Measurements from ENCODE around the gene FBN1. TPM values are rescaled to one million over a fixed set of nuclear protein-coding genes. Genes with fewer than 3 reads are reported as not detected.

The FBN1 gene
- total and polyA plus RNA-seq, 10 of the 15 experiments (the other 5 are each of a cell fraction or from before 2014, with no cell fraction given): 2.2 to 15.3 (median 7.0) TPM

DNA sequence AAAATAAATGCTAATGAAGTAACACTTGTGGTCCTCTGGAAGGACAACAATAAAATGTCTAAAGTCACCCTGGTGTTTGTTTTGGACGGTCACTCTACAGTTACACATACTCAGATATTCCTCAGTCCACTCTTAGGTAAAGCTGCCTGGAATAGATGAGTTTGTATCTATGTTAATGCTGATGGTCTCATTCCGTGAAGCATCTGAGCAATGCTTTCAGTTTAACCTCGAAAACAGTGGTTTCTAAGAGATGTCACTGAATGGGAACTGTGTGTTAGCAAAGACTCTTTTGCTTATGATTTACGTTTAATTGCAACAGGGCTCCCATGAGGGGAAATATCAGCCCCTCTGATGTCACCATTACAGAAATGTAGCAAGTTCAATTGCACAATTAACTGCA lies 49.1 kb downstream of the FBN1 start:
- in situ Hi-C loops (cut with MboI) (no loop called here), intact Hi-C loops (cut with micrococcal nuclease; ENCODE audit: unreplicated experiment) (no loop called here)

More for the DNA sequence above, 49.1 kb downstream of the FBN1 start:
- SMC1A ChIA-PET (ENCODE audit: uncharacterized antibody, unreplicated experiment): interaction anchor here (0.8 to 2.6 kb wide), 17 partner anchors 9 to 241 kb away, joined by 3 to 10 read pairs (median 4); no protein-coding TSS in a partner anchor
- 0% methylated on average over 4 of the region's 4 CpGs for WGBS (ENCODE audit: insufficient coverage, insufficient replicate concordance, low lambda C conversion rate, missing lambda C conversion rate)
- peak overlapping the region; percentile 91 for H3K4me2 ChIP-seq (ENCODE audit: control insufficient read depth, insufficient read depth)
- peak; percentile 36 for DNase-seq (ENCODE audit: low read depth, low spot score)
- H3K36me3 ChIP-seq (ENCODE audit: control insufficient read depth in 2 of 2, insufficient read depth in 2 of 2, low read length in 1 of 2): no peaks in the 10 kb centered on the region
- H3K9me3 ChIP-seq (replicated peaks; ENCODE audit: control insufficient read depth, insufficient read depth, low read length): no peaks in the 10 kb centered on the region
- RAD21 ChIA-PET (ENCODE audit: unreplicated experiment): interaction anchor here (0.7 to 2.1 kb wide), 17 partner anchors 15 to 282 kb away, joined by 3 to 9 read pairs (median 4); partner anchors contain the start of genes EID1 and FBN1
- peak overlapping the region; percentile 70 for H2AFZ ChIP-seq (ENCODE audit: control insufficient read depth, low read depth, low read length)
- CTCF ChIA-PET: interaction anchor here (0.6 to 1.5 kb wide), 5 partner anchors 9 to 237 kb away, joined by 3 to 7 read pairs (median 4); no protein-coding TSS in a partner anchor
- no peaks in the 10 kb centered on the region for H4K20me1 ChIP-seq (ENCODE audit: control insufficient read depth, insufficient read depth)
- H3K79me2 ChIP-seq (ENCODE audit: control insufficient read depth, insufficient read depth, low read length): no peaks in the 10 kb centered on the region
- peak overlapping the region; percentile 39; the same call in 1 of the 2 replicates for H3K4me3 ChIP-seq
- peaks cover 11% of the 10 kb centered on the region for H3K4me1 ChIP-seq (ENCODE audit: control insufficient read depth, insufficient read depth, low read length)
- ATAC-seq: peak; percentile 76
- peak overlapping the region; percentile 49 for H3K27ac ChIP-seq (ENCODE audit: control insufficient read depth, insufficient read depth)
- BruUV-seq (replicated peaks): no TSS peak
- TF ChIP-seq RUNX3 (IDR thresholded peaks at IDR 0.05; ENCODE audit: low read length) (no peak), SIX5 (IDR thresholded peaks at IDR 0.05; ENCODE audit: low read depth, low read length, severe bottlenecking) (no peak), TAF1 (IDR thresholded peaks at IDR 0.05; ENCODE audit: borderline replicate concordance, low read depth, low read length) (0 out of 2 replicates have a peak, but pooled peaks have one; percentile 9), MTA2 (IDR thresholded peaks at IDR 0.05; ENCODE audit: low read depth) (0 out of 2 replicates have a peak, but pooled peaks have one; percentile 5), CHD2 (IDR thresholded peaks at IDR 0.05; ENCODE audit: borderline replicate concordance, low read depth, low read length) (0 out of 2 replicates have a peak, but pooled peaks have one; percentile 24), ATF2 (IDR thresholded peaks at IDR 0.05; ENCODE audit: low read length) (no peak), ZNF687 (IDR thresholded peaks at IDR 0.05) (no peak), ASH2L (IDR thresholded peaks at IDR 0.05; ENCODE audit: borderline replicate concordance, low read depth) (0 out of 2 replicates have a peak, but pooled peaks have one; percentile 41), STAT3 (IDR thresholded peaks at IDR 0.05; ENCODE audit: low read depth, low read length) (0 out of 2 replicates have a peak, but pooled peaks have one; percentile 68), GATAD2B (conservative IDR thresholded peaks at IDR 0.05; ENCODE audit: low read depth) (no peak)
- TF ChIP-seq, protein P1, sequence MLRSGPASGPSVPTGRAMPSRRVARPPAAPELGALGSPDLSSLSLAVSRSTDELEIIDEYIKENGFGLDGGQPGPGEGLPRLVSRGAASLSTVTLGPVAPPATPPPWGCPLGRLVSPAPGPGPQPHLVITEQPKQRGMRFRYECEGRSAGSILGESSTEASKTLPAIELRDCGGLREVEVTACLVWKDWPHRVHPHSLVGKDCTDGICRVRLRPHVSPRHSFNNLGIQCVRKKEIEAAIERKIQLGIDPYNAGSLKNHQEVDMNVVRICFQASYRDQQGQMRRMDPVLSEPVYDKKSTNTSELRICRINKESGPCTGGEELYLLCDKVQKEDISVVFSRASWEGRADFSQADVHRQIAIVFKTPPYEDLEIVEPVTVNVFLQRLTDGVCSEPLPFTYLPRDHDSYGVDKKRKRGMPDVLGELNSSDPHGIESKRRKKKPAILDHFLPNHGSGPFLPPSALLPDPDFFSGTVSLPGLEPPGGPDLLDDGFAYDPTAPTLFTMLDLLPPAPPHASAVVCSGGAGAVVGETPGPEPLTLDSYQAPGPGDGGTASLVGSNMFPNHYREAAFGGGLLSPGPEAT (IDR thresholded peaks at IDR 0.05; ENCODE audit: low read depth): no peak
- H3K9ac ChIP-seq (ENCODE audit: control insufficient read depth, insufficient read depth, low read length): peak overlapping the region; percentile 45; the same call in 1 of the 2 replicates
- peak; percentile 27 for FAIRE-seq
- no peaks in the 10 kb centered on the region for H3K27me3 ChIP-seq (replicated peaks in 1 of 2; ENCODE audit: control insufficient read depth in 2 of 2, insufficient read depth in 2 of 2, low read length in 1 of 2)
- POLR2A ChIA-PET: interaction anchor here (0.8 to 1.7 kb wide), 6 partner anchors 15 to 202 kb away, joined by 3 to 6 read pairs (median 3); no protein-coding TSS in a partner anchor
